ENCODE data around the gene BARHL2. TPM values are rescaled to one million over a fixed set of nuclear protein-coding genes. Genes with fewer than 3 reads are reported as not detected.

Gene BARHL2
- total and polyA plus RNA-seq, 2 donors from 2014 or later: not detected

GRCh38 chr1:90708826-90709225, 8.3 kb downstream of the BARHL2 start:
- H3K9me3 ChIP-seq (ENCODE audit: control insufficient read depth in 2 of 3, insufficient read depth in 1 of 3, low read length in 3 of 3): no peaks in the 10 kb centered on the region
- no peaks in the 10 kb centered on the region for H3K36me3 ChIP-seq (ENCODE audit: control insufficient read depth in 2 of 3, insufficient read depth in 3 of 3, low read length in 3 of 3)
- no peak overlapping the region for H3K4me3 ChIP-seq (ENCODE audit: low read length in 3 of 3)
- intact Hi-C loops (cut with DNase I): no loop called here
- TF ChIP-seq, protein P1, sequence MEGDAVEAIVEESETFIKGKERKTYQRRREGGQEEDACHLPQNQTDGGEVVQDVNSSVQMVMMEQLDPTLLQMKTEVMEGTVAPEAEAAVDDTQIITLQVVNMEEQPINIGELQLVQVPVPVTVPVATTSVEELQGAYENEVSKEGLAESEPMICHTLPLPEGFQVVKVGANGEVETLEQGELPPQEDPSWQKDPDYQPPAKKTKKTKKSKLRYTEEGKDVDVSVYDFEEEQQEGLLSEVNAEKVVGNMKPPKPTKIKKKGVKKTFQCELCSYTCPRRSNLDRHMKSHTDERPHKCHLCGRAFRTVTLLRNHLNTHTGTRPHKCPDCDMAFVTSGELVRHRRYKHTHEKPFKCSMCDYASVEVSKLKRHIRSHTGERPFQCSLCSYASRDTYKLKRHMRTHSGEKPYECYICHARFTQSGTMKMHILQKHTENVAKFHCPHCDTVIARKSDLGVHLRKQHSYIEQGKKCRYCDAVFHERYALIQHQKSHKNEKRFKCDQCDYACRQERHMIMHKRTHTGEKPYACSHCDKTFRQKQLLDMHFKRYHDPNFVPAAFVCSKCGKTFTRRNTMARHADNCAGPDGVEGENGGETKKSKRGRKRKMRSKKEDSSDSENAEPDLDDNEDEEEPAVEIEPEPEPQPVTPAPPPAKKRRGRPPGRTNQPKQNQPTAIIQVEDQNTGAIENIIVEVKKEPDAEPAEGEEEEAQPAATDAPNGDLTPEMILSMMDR (IDR thresholded peaks at IDR 0.05; ENCODE audit: borderline replicate concordance, extremely low read depth, insufficient read depth): no peak
- FAIRE-seq (no peak), DNase-seq (no peak)
- no peak overlapping the region for H3K27ac ChIP-seq (ENCODE audit: low read depth in 2 of 2, low read length in 2 of 2)
- peaks cover 0 to 2% (median 0%) of the 10 kb centered on the region in 3 donors for H3K4me1 ChIP-seq (ENCODE audit: control insufficient read depth in 2 of 3, insufficient read depth in 2 of 3, low read depth in 1 of 3, low read length in 3 of 3)
- H3K9ac ChIP-seq (ENCODE audit: low read length in 3 of 3): no peak overlapping the region
- H3K27me3 ChIP-seq (ENCODE audit: control insufficient read depth, insufficient read depth, low read length): peaks cover 73% of the 10 kb centered on the region

GRCh38 chr1:90708236-90708786, 8.8 kb downstream of the BARHL2 start:
- no peaks in the 10 kb centered on the region for H3K9me3 ChIP-seq (ENCODE audit: control insufficient read depth in 2 of 3, insufficient read depth in 1 of 3, low read length in 3 of 3)
- FAIRE-seq (no peak), DNase-seq (no peak)
- H3K27ac ChIP-seq (ENCODE audit: low read depth in 2 of 2, low read length in 2 of 2): no peak overlapping the region
- H3K9ac ChIP-seq (ENCODE audit: low read length in 3 of 3): no peak overlapping the region
- peaks cover 69% of the 10 kb centered on the region for H3K27me3 ChIP-seq (ENCODE audit: control insufficient read depth, insufficient read depth, low read length)
- H3K36me3 ChIP-seq (ENCODE audit: control insufficient read depth in 2 of 3, insufficient read depth in 3 of 3, low read length in 3 of 3): no peaks in the 10 kb centered on the region
- no peak overlapping the region for H3K4me3 ChIP-seq (ENCODE audit: low read length in 3 of 3)
- no peaks in the 10 kb centered on the region for H3K4me1 ChIP-seq (ENCODE audit: control insufficient read depth in 2 of 3, insufficient read depth in 2 of 3, low read depth in 1 of 3, low read length in 3 of 3)
- intact Hi-C loops (cut with DNase I): no loop called here
- TF ChIP-seq, protein P1 (IDR thresholded peaks at IDR 0.05; ENCODE audit: borderline replicate concordance, extremely low read depth, insufficient read depth): no peak

DNA sequence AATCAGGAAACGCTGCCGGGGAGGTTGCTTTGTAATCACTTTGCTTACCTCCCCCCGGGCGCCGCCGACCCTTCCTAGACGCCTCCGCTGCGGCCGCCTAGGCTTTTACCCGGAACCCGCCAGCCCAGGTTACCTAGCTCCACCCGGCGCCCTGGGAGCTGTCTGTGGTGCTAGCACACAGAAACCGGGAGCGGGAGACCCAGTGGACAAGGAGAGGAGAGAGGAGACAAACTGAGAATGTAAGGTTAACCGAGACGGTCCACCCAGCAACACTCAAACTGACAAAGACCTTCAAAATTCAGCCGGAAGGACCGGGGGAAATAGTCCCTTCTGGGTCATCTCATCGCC, 9.8 kb downstream of the BARHL2 start:
- Histone ChIP-seq H3K4me1 (ENCODE audit: control insufficient read depth in 2 of 3, insufficient read depth in 2 of 3, low read depth in 1 of 3, low read length in 3 of 3) (no peaks in the 10 kb centered on the region), H3K9ac (ENCODE audit: low read length in 3 of 3) (no peak overlapping the region), H3K36me3 (ENCODE audit: control insufficient read depth in 2 of 3, insufficient read depth in 3 of 3, low read length in 3 of 3) (no peaks in the 10 kb centered on the region), H3K27ac (ENCODE audit: low read depth in 2 of 2, low read length in 2 of 2) (no peak overlapping the region), H3K9me3 (ENCODE audit: control insufficient read depth in 2 of 3, insufficient read depth in 1 of 3, low read length in 3 of 3) (no peaks in the 10 kb centered on the region), H3K4me3 (ENCODE audit: low read length in 3 of 3) (peak overlapping the region in 1 of 3 donors; percentile 47), H3K27me3 (ENCODE audit: control insufficient read depth, insufficient read depth, low read length) (peaks cover 60% of the 10 kb centered on the region)
- FAIRE-seq: no peak
- intact Hi-C loops (cut with DNase I): no loop called here
- TF ChIP-seq, protein P1 (IDR thresholded peaks at IDR 0.05; ENCODE audit: borderline replicate concordance, extremely low read depth, insufficient read depth): no peak
- DNase-seq: peak; percentile 72 to 92 (median 90)
